GM12878 (cell line): ENCODE data around the gene STK32B. TPM values are rescaled to one million over a fixed set of nuclear protein-coding genes. Genes with fewer than 3 reads are reported as not detected.

ENCODE experiments used
- ATAC-seq: fragments of 200-7000 bp; cut with Tn5 transposase; 3 replicates; pipeline ENCODE4 v1.9.1; 2020; ENCODE audit warnings: mild to moderate bottlenecking, moderate library complexity
- BruUV-seq: library from RNA; stranded (reverse); fragments of 400-500 nt; replicated peaks from 2 replicates; lab custom pipeline; 2021; lab: Mats Ljungman, UMichigan
- CTCF ChIA-PET: fragments of 300-600 bp; sonication (Branson Sonifier 250); formaldehyde crosslinking; extraction: SDS; loops from one replicate; lab custom pipeline; 2021; ENCODE audit warnings: inconsistent platforms; lab: Yijun Ruan, JAX
- POLR2A ChIA-PET: fragments of 350-600 bp; formaldehyde crosslinking; extraction: SDS; loops from one replicate; lab custom pipeline; 2021; ENCODE audit warnings: inconsistent platforms; lab: Charles Lee
- RAD21 ChIA-PET: fragments of 300-600 bp; sonication (Branson Sonifier 250); formaldehyde crosslinking; loops from one replicate; lab custom pipeline; 2023; ENCODE audit warnings: antibody characterized with exemption; ENCODE audit not compliant: unreplicated experiment; lab: Charles Lee
- SMC1A ChIA-PET: fragments of 300-600 bp; sonication (Branson Sonifier 250); formaldehyde crosslinking; loops from one replicate; lab custom pipeline; 2023; ENCODE audit not compliant: unreplicated experiment, uncharacterized antibody; lab: Charles Lee
- DNase-seq: peaks from one replicate; pipeline ENCODE4 v3.0.0-alpha.2; 2011; ENCODE audit warnings: low read depth, low spot score
- FAIRE-seq: peaks from 3 replicates; lab custom pipeline; 2011; peaks lifted over from hg19 to GRCh38; lab: Jason Lieb, UNC
- H2AFZ ChIP-seq: 2 replicates; pipeline ENCODE4 v1.6.0; 2011; ENCODE audit warnings: low read depth, low read length, control low read depth; ENCODE audit not compliant: control insufficient read depth
- H3K27ac ChIP-seq: 2 replicates; pipeline ENCODE4 v1.5.1; 2011; ENCODE audit warnings: control low read depth; ENCODE audit not compliant: control insufficient read depth, insufficient read depth
- H3K27me3 ChIP-seq, 2 experiments: replicated peaks in 1 of 2; 2 replicates each; pipeline versions ENCODE4 v1.6.0 to v1.6.1; 2011; ENCODE audit warnings: low read length in 1 of 2; ENCODE audit not compliant: control insufficient read depth in 2 of 2, insufficient read depth in 2 of 2
- H3K36me3 ChIP-seq, 2 experiments: 2 replicates each; pipeline ENCODE4 v1.5.1; 2011; ENCODE audit warnings: low read length in 1 of 2; ENCODE audit not compliant: control insufficient read depth in 2 of 2, insufficient read depth in 2 of 2
- H3K4me1 ChIP-seq: 2 replicates; pipeline ENCODE4 v1.6.1; 2011; ENCODE audit warnings: mild to moderate bottlenecking, low read length, moderate library complexity, mixed read lengths; ENCODE audit not compliant: control insufficient read depth, insufficient read depth
- H3K4me2 ChIP-seq: 2 replicates; pipeline ENCODE4 v1.6.0; 2011; ENCODE audit warnings: control low read depth; ENCODE audit not compliant: control insufficient read depth, insufficient read depth
- H3K4me3 ChIP-seq: fragments of 200-600 bp; sonication (generic); 2 replicates; pipeline ENCODE4 v1.5.1; 2016
- H3K79me2 ChIP-seq: 2 replicates; pipeline ENCODE4 v1.6.0; 2011; ENCODE audit warnings: low read length; ENCODE audit not compliant: control insufficient read depth, insufficient read depth
- H3K9ac ChIP-seq: 2 replicates; pipeline ENCODE4 v1.8.0; 2011; ENCODE audit warnings: low read length, control low read depth, mixed read lengths; ENCODE audit not compliant: control insufficient read depth, insufficient read depth
- H3K9me3 ChIP-seq: replicated peaks from 3 replicates; pipeline ENCODE4 v1.5.1; 2011; ENCODE audit warnings: mild to moderate bottlenecking, low read length; ENCODE audit not compliant: control insufficient read depth, insufficient read depth
- H4K20me1 ChIP-seq: 2 replicates; pipeline ENCODE4 v1.6.0; 2011; ENCODE audit not compliant: control insufficient read depth, insufficient read depth
- IKZF2 ChIP-seq, 2 experiments: fragments of 450-650 bp; IDR thresholded peaks; 2 replicates each; pipeline ENCODE4 v1.6.1; 2017; ENCODE audit warnings: mild to moderate bottlenecking in 2 of 2, moderate library complexity in 2 of 2
- MYB ChIP-seq: fragments of 150-350 bp; IDR thresholded peaks from 2 replicates; pipeline ENCODE4 v1.6.1; 2014; ENCODE audit warnings: mild to moderate bottlenecking, low read depth, low read length, borderline replicate concordance
- NKRF ChIP-seq: fragments of 450-650 bp; conservative IDR thresholded peaks from 2 replicates; pipeline ENCODE4 v1.6.1; 2017; ENCODE audit warnings: mild to moderate bottlenecking, moderate library complexity
- PKNOX1 ChIP-seq: fragments of 450-650 bp; IDR thresholded peaks from 2 replicates; pipeline ENCODE4 v1.6.1; 2016; ENCODE audit warnings: mild to moderate bottlenecking
- POLR2A ChIP-seq: IDR thresholded peaks from 2 replicates; pipeline ENCODE4 v1.6.1; 2011; ENCODE audit warnings: low read depth, mild to moderate bottlenecking, low read length
- RELB ChIP-seq: fragments of 450-650 bp; IDR thresholded peaks from 2 replicates; pipeline ENCODE4 v1.6.1; 2017; ENCODE audit warnings: low read depth, mild to moderate bottlenecking, moderate library complexity
- SPI1 ChIP-seq: IDR thresholded peaks from 2 replicates; pipeline ENCODE4 v1.6.1; 2011; ENCODE audit warnings: low read depth, mild to moderate bottlenecking, low read length, moderate library complexity, borderline replicate concordance; ENCODE audit not compliant: insufficient read depth
- WGBS: methylation state at CpG from one replicate; pipeline ENCODE4 v1.1.6; 2016; ENCODE audit warnings: low lambda C conversion rate; ENCODE audit not compliant: insufficient replicate concordance, insufficient coverage; ENCODE audit errors: missing lambda C conversion rate; 5-methylcytosine and 5-hydroxymethylcytosine counted together
- in situ Hi-C: fragments of 300-500 bp; cut with MboI; formaldehyde crosslinking; loops from 9 replicates; pipeline ENCODE4 v1.14.3; 2018; ENCODE audit warnings: mixed read lengths
- intact Hi-C: fragments of 100-400 bp; cut with micrococcal nuclease; formaldehyde crosslinking; loops from one replicate; pipeline ENCODE4 v1.14.2; 2022; ENCODE audit not compliant: unreplicated experiment
- polyA plus RNA-seq, 11 experiments: library from polyadenylated mRNA; depleted of rRNA in 4 of 11; unstranded in 6 of 11; stranded (reverse) in 5 of 11; fragments of >200 nt; fragmentation: Nextera tagmentation in 4 of 11; fragmentation: Illumina TruSeq in 1 of 11; extraction: Ambion mirVana in 4 of 11; extraction: Trizol in 1 of 11; gene quantifications; 1 replicate in 1 of 11; 2 replicates in 10 of 11; pipeline versions ENCODE4 v1.2.1 to v1.2.3, GENCODE V29; 2011 to 2016; ENCODE audit warnings: inconsistent platforms in 2 of 11, missing spikeins in 2 of 11, low read depth in 1 of 11
- total RNA-seq, 4 experiments: library from RNA; depleted of rRNA in 3 of 4; stranded (reverse); fragments of >200 nt in 3 of 4; fragmentation: Illumina TruSeq in 1 of 4; extraction: Trizol in 1 of 4; gene quantifications; 2 replicates each; pipeline versions ENCODE4 v1.2.1 to v1.2.3, GENCODE V29; 2013 to 2021
- TF ChIP-seq, protein P1 (sequence below): fragments of 450-650 bp; IDR thresholded peaks from 2 replicates; pipeline ENCODE4 v1.6.1; 2018; ENCODE audit warnings: mild to moderate bottlenecking, low read depth, moderate library complexity; ENCODE audit not compliant: partially characterized antibody
- TF ChIP-seq, protein P2 (sequence below): IDR thresholded peaks from 2 replicates; pipeline ENCODE4 v1.6.1; 2012; ENCODE audit warnings: mild to moderate bottlenecking, low read depth, low read length

STK32B gene
- total and polyA plus RNA-seq, 10 of the 15 experiments (the other 5 are each of a cell fraction or from before 2014, with no cell fraction given): 0.04 to 0.12 (median 0.08) TPM; not detected in 7

- TF ChIP-seq RELB: no peak
- TF ChIP-seq POLR2A: no peak
- no peak for TF ChIP-seq PKNOX1
Observed at GRCh38 chr4:5052204-5052702, 973 bp downstream of the STK32B start (continued).

DNA sequence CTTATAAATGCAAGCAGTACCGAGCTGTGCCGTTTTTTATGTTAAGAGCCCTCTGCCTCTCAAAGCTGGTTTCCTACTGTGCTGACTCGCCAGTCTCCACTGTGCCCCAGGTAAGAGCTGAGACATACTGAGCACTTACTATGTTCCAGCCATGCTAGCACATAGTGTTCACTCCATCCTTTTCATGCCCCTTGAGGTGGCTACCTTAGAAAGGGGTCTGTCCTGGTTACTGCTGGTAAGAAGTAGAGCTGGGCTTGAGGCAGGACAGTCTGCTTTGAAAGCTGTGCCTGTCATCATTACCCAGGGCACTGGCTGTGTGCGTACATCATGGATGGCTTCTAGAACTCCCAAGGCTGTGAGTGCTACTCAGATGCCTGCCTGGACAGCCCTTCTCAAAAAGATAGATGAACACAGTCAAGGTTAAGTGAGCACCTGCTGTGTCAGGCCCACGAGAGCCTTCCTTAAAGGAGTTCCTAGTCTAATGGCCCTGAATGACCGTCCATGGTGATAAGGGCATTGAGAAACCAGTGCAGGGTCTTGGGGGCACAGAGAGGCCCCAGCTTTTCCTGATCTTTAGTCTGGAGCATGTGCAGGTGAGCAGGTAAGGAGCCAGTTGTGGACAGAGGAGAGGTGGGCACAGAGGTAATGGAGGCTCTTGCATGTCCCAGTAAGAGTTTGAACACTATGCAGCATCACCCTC lies 1.6 kb downstream of the STK32B start:
- in situ Hi-C loops: no loop called here
- Histone ChIP-seq H3K4me3 (no peak overlapping the region), H3K9me3 (no peaks in the 10 kb centered on the region; the same call in 2 of the 3 replicates), H3K79me2 (no peaks in the 10 kb centered on the region), H3K4me1 (no peaks in the 10 kb centered on the region), H3K36me3 (no peaks in the 10 kb centered on the region), H3K9ac (no peak overlapping the region), H3K4me2 (no peak overlapping the region), H3K27me3 (peaks cover 5 to 12% of the 10 kb centered on the region in 2 experiments), H3K27ac (no peak overlapping the region), H2AFZ (no peak overlapping the region), H4K20me1 (no peaks in the 10 kb centered on the region)
- 9% methylated on average over 6 of the region's 6 CpGs for WGBS
- ATAC-seq (no peak), FAIRE-seq (no peak), DNase-seq (no peak)
- SMC1A ChIA-PET: no interaction called here
- CTCF ChIA-PET: no interaction called here
- POLR2A ChIA-PET: no interaction called here
- RAD21 ChIA-PET: no interaction called here
- intact Hi-C loops: no loop called here
- BruUV-seq: no TSS peak
- TF ChIP-seq NKRF (no peak), SPI1 (no peak), IKZF2 (IDR thresholded peaks at IDR 0.05) (no peak), MYB (no peak)
- TF ChIP-seq, protein P1, sequence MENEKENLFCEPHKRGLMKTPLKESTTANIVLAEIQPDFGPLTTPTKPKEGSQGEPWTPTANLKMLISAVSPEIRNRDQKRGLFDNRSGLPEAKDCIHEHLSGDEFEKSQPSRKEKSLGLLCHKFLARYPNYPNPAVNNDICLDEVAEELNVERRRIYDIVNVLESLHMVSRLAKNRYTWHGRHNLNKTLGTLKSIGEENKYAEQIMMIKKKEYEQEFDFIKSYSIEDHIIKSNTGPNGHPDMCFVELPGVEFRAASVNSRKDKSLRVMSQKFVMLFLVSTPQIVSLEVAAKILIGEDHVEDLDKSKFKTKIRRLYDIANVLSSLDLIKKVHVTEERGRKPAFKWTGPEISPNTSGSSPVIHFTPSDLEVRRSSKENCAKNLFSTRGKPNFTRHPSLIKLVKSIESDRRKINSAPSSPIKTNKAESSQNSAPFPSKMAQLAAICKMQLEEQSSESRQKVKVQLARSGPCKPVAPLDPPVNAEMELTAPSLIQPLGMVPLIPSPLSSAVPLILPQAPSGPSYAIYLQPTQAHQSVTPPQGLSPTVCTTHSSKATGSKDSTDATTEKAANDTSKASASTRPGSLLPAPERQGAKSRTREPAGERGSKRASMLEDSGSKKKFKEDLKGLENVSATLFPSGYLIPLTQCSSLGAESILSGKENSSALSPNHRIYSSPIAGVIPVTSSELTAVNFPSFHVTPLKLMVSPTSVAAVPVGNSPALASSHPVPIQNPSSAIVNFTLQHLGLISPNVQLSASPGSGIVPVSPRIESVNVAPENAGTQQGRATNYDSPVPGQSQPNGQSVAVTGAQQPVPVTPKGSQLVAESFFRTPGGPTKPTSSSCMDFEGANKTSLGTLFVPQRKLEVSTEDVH: no peak
- TF ChIP-seq, protein P2, sequence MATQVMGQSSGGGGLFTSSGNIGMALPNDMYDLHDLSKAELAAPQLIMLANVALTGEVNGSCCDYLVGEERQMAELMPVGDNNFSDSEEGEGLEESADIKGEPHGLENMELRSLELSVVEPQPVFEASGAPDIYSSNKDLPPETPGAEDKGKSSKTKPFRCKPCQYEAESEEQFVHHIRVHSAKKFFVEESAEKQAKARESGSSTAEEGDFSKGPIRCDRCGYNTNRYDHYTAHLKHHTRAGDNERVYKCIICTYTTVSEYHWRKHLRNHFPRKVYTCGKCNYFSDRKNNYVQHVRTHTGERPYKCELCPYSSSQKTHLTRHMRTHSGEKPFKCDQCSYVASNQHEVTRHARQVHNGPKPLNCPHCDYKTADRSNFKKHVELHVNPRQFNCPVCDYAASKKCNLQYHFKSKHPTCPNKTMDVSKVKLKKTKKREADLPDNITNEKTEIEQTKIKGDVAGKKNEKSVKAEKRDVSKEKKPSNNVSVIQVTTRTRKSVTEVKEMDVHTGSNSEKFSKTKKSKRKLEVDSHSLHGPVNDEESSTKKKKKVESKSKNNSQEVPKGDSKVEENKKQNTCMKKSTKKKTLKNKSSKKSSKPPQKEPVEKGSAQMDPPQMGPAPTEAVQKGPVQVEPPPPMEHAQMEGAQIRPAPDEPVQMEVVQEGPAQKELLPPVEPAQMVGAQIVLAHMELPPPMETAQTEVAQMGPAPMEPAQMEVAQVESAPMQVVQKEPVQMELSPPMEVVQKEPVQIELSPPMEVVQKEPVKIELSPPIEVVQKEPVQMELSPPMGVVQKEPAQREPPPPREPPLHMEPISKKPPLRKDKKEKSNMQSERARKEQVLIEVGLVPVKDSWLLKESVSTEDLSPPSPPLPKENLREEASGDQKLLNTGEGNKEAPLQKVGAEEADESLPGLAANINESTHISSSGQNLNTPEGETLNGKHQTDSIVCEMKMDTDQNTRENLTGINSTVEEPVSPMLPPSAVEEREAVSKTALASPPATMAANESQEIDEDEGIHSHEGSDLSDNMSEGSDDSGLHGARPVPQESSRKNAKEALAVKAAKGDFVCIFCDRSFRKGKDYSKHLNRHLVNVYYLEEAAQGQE: no peak
